ENCODE measurements around the gene ARHGEF12. TPM values are rescaled to one million over a fixed set of nuclear protein-coding genes. Genes with fewer than 3 reads are reported as not detected.
"Not testable (repeated sequence)": the region's sequence is repeated elsewhere in the genome, so short reads cannot be mapped to it uniquely, and the experiment has no call there.

The ARHGEF12 gene
- total RNA-seq, 4 donors from 2014 or later = 82.6 to 161 (median 125) TPM

DNA sequence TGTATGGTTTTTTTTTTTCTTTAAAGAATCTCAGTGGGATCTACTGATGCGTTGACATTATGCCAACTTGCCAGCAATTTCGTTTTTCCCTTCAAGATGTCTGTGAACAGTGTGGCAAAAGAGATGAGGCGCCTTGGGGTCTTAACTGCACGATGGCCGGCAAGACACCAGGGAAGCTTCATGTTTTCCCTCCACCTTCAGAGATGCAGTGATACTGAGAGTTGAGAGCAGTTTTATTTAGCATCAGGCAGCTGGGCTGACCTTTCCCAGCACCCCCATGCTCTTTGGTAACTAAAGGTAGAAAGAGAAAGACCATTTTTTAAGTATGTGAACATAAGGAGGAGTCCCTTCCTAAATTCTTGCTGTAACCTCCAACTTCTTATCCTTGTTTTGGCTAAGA lies 163.6 kb downstream of the ARHGEF12 start:
- no peak overlapping the region for H3K4me3 ChIP-seq
- no peaks in the 10 kb centered on the region for H3K27me3 ChIP-seq
- TF ChIP-seq POLR2A (IDR thresholded peaks at IDR 0.05) = no peak
- TF ChIP-seq, protein P1, sequence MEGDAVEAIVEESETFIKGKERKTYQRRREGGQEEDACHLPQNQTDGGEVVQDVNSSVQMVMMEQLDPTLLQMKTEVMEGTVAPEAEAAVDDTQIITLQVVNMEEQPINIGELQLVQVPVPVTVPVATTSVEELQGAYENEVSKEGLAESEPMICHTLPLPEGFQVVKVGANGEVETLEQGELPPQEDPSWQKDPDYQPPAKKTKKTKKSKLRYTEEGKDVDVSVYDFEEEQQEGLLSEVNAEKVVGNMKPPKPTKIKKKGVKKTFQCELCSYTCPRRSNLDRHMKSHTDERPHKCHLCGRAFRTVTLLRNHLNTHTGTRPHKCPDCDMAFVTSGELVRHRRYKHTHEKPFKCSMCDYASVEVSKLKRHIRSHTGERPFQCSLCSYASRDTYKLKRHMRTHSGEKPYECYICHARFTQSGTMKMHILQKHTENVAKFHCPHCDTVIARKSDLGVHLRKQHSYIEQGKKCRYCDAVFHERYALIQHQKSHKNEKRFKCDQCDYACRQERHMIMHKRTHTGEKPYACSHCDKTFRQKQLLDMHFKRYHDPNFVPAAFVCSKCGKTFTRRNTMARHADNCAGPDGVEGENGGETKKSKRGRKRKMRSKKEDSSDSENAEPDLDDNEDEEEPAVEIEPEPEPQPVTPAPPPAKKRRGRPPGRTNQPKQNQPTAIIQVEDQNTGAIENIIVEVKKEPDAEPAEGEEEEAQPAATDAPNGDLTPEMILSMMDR (IDR thresholded peaks at IDR 0.05) = no peak
- no peaks in the 10 kb centered on the region for H3K36me3 ChIP-seq
- no peaks in the 10 kb centered on the region for H3K9me3 ChIP-seq
- no peak overlapping the region for H3K27ac ChIP-seq
- H3K4me1 ChIP-seq = no peaks in the 10 kb centered on the region
- intact Hi-C loops (cut with DNase I; ENCODE audit: low total_unique reads) = no loop called here
- DNase-seq = no peak

DNA sequence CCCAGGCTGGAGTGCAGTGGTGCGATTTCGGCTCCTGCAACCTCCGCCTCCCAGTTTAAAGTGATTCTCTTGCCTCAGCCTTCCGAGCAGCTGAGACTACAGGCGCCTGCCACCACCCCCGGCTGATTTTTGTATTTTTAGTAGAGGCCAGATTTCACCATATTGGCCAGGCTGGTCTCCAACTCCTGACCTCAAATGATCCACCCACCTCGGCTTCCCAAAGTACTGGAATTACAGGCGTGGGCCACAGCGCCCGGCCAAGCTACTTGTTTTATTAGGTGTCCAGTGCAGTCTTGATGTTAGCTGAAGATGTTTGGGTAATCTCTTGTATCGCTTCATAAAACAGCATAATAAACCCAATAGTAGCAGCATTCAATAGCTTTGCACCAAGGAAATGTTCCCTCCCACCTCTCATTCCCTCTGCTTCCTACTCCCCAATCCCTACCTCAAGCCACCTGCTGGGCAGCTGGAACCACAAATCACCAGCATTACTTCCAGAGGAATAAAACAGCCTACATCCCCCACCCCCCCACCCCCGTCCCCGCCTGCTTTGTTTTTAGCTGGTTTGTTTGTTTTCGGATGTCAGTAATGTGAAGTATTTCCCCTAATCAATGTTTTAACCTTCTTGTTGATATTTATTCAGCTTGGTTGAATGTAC lies 164.3 kb downstream of the ARHGEF12 start:
- DNase-seq = no peak
- no peaks in the 10 kb centered on the region for H3K36me3 ChIP-seq

DNA sequence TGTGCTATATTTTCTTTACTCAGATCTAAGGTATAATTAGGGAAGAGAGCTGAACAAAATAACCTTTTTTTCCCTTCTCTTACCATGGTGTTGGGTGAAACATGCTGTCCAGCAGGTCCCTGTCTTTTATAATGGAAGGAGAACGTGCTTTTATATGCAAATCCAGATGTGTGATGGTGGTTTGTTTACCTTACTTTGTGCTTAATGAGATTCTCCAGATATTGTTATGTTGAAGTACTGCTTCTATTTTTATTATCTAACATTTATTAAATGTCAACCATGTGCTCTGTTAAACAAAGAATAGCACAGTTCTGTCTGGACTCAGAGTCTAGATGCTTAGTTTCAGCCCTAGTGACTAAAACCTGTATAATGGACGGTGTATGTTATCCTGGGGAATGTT lies 165.2 kb downstream of the ARHGEF12 start:
- Histone ChIP-seq H3K27ac (no peak overlapping the region), H3K27me3 (no peaks in the 10 kb centered on the region), H3K9me3 (no peaks in the 10 kb centered on the region), H3K36me3 (no peaks in the 10 kb centered on the region), H3K4me3 (no peak overlapping the region), H3K4me1 (no peaks in the 10 kb centered on the region)
- no peak for TF ChIP-seq POLR2A (IDR thresholded peaks at IDR 0.05)
- TF ChIP-seq, protein P1 (IDR thresholded peaks at IDR 0.05) = no peak
- intact Hi-C loops (cut with DNase I; ENCODE audit: low total_unique reads) = no loop called here
- DNase-seq = no peak

More for the DNA sequence above, 164.3 kb downstream of the ARHGEF12 start:
- intact Hi-C loops (cut with DNase I; ENCODE audit: low total_unique reads) = no loop called here
- TF ChIP-seq, protein P1 (IDR thresholded peaks at IDR 0.05) = no peak
- no peak for TF ChIP-seq POLR2A (IDR thresholded peaks at IDR 0.05)
- Histone ChIP-seq H3K27ac (no peak overlapping the region), H3K27me3 (no peaks in the 10 kb centered on the region), H3K9me3 (no peaks in the 10 kb centered on the region), H3K4me1 (no peaks in the 10 kb centered on the region), H3K4me3 (no peak overlapping the region)

DNA sequence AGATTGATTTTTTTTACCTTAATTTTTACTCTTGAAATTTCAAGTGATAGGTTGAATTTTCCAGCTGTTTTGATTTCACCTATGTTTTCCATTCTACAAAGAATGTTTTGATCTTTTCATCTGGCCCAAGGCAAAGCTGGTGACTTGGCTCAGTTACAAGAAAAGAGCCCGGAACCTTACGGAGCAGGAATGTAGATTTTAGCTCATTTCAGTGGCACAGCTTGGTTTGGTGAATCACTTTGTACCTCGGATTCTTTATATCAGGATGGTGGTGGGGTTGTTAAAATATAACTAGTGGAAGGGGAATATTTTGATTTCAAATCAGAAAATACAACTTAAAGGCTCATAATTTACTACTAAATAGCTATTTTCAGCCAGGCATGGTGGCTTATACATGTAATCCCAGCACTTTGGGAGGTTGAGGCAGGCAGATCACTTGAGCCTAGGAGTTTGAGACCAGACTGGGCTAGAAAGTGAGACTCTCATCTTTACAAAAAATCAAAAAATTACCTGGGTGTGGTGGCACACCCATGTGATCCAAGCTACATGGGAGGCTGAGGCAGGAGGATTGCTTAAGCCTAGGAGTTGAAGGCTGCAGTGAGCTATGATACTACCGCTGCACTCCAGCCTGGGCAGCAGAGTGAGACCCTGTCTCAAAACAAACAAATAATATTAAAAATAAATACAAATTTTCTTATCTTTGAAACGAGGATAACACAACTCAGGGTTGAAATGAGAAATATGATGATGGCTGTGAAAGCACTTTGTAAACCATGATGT lies 166.0 kb downstream of the ARHGEF12 start:
- TF ChIP-seq, protein P1 (IDR thresholded peaks at IDR 0.05) = no peak
- no peak for TF ChIP-seq POLR2A (IDR thresholded peaks at IDR 0.05)
- Histone ChIP-seq H3K27ac (no peak overlapping the region), H3K36me3 (no peaks in the 10 kb centered on the region), H3K9me3 (no peaks in the 10 kb centered on the region), H3K27me3 (no peaks in the 10 kb centered on the region), H3K4me3 (no peak overlapping the region), H3K4me1 (no peaks in the 10 kb centered on the region)
- no peak for DNase-seq
- intact Hi-C loops (cut with DNase I; ENCODE audit: low total_unique reads) = no loop called here

DNA sequence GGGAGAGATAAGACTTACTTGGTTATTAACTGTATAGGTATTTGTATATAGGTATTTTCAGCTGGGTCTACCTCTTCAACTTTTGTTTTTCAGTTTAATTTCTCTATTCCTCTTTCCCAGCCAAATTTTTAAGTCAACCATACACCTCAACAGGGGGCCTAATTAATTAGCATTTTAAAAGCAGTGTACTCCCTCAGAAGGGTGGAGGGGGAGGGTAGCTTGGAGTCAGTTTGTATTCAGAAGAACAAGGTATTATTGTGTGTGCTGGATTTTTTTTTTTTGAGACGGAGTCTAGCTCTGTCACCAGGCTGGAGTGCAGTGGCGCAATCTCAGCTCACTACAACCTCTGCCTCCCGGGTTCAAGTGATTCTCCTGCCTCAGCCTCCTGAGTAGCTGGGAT lies 167.3 kb downstream of the ARHGEF12 start:
- H3K4me1 ChIP-seq; H3K27me3 ChIP-seq; intact Hi-C loops (cut with DNase I; ENCODE audit: low total_unique reads); H3K9me3 ChIP-seq; H3K36me3 ChIP-seq; H3K4me3 ChIP-seq; H3K27ac ChIP-seq; DNase-seq: not testable (repeated sequence)

Measured in uterus (tissue), 4 donors.